Midbrain (tissue), 1 donor: ENCODE results near the gene TMEM120B.
"Not testable (repeated sequence)": the region's sequence is repeated elsewhere in the genome, so short reads cannot be mapped to it uniquely, and the experiment has no call there.

Source experiments
- DNase-seq: peaks from one replicate; lab custom pipeline; 2025; lab: John Stamatoyannopoulos, UW

TMEM120B gene

DNA sequence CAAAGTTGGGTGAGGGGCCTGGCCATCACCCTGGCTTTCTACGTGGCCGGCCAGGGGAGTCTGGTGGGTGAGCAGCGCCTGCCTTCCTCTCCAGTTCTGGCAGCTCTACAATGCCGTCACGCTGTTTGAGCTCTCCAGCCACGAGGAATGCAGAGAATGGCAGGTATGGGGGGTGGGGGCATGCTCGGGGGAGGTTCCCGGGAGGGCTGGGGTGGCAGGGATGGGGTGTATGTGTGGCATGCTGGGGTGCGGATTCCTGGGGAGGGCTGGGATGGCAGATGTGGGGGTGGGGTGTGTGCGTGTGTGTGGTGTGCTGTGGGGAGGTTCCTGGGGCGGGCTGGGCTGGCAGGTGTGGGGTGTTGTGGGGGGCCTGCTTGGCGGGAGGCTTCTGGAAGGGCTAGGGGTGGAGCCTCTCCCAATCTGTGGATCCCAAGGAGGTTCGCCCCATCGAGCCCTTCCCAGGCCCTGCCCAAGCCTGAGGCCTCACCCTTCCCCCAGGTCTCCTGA, 62.5 kb downstream of the TMEM120B start:
- DNase-seq, result no peak

GRCh38 chr12:121775501-121775900, 62.9 kb downstream of the TMEM120B start:
- no peak for DNase-seq

DNA sequence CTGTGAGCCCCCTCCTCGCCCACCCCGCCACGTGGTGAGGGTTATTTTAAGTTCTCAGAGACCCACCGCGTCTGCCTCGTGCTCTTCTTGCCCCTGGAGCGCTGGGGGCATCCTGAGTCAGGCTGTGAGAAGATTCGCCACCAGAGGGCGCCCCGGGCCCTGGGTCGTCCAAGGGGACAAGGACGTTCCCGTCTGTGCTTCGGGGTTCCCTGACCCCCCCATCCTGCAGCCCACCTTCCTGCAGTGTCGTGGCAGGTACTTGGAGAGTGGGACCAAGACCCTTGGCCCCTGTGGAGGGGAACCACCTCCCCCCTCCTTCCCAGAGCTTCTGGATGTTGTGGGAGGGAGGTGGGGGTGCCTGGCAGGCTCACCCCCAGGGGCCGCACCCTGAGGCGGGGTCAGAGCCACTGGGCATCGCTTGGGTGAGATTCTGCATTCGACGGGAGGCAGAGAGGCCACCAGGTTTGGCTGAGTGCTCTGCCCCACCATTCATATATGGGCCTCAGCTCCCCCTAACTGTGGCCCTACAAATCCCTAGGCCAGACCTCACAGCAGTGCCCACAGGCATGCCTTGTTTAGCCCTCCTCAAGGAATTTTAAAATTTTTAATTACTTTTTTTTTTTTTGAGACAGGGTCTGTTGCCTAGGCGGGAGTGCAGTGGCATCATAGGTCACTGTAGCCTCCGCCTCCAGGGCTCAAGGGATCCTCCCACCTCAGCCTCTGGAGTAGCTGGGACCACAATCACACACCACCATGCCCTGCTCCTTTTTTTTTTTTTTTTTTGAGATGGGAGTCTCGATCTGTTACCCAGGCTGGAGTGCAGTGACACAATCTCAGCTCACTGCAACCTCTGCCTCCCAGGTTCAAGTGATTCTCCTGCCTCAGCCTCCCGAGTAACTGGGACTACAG, 63.9 kb downstream of the TMEM120B start:
- peak; percentile 67 for DNase-seq

- DNase-seq, result no peak
Observed at GRCh38 chr12:121778567-121779421, 66.2 kb downstream of the TMEM120B start.

- DNase-seq, result no peak
Observed at GRCh38 chr12:121779422-121779895, 66.9 kb downstream of the TMEM120B start.

DNA sequence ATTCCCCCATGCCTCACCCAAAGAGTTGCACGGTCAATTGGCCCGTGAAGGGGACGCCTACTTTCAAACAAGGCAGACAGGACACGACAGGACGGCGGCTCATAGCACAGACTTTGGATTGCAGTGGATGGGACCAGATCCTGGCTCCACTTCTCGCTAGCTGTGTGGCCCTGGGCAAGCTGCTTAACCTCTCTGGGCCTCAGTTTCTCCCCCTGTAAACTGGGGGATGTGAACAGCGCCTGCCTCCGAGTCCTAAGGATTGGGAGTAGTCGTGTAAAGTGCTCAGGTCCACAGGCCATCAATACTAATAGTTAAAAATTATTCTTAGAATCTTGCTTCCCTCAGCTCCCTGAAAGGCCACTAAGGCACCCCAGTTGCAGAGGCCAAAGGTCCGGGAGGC, 67.9 kb downstream of the TMEM120B start:
- no peak for DNase-seq

DNA sequence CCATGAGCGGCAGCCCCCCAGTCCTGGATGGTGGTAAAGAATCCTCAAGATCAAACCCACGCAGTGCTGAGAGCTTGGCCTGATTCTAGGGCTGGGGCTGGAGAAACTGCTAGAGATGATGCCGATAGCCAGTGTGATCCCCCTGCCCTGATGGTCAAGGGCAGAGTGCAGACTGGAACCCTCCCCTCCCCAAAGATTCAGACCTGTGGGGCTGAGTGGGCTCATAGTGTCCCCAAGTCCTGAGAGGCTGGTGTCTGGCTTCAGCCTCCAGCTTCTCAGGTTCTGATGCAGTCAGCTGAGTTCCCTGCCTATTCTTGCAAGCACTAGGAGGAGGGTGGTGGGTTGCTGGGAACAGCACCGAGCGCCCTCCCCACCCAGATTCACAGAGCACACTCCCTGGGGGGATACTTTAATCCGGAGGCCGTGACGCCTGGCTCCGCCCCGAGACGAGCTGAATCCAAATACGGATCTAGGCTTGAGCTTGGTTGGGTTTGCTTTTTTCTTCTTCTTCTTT, 69.0 kb downstream of the TMEM120B start:
- DNase-seq, result no peak

GRCh38 chr12:121781998-121782979, 69.7 kb downstream of the TMEM120B start:
- DNase-seq, result no peak

DNA sequence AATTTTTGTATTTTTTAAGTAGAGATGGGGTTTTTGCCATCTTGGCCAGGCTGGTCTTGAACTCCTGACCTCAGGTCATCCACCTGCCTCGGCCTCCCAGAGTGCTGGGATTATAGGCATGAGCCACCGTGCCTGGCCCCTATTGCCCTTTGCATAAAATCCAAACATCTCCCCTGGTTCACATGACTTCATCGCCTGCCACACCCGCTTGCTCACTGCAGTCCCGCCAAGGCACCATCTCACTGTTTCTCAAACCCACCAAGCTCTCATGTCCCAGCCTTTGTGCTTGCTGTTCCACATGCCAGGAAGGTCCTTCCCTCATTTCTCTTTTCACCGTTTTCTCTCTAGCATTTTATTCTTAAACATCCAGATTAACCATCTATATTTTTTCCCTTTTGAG, 71.2 kb downstream of the TMEM120B start:
- DNase-seq, result no peak

DNA sequence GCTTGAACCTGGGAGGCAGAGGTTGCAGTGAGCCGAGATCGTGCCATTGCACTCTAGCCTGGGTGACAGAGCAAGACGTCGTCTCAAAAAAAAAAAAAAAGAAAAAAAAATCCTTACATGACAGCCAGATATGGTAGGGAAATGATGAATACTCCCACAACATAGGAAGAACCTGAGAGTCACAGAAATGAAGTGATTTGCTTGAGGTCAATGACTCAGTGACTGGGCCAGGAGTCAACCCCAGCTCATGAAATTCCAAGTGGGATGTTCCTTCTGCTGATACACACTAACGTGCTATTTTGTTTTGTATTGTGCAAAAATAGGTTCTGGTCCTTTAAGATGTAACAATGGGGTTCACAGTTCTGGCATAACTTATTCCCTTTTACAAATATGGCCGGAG, 71.9 kb downstream of the TMEM120B start:
- no peak for DNase-seq

- no peak for DNase-seq
Observed at GRCh38 chr12:121786440-121786825, 73.9 kb downstream of the TMEM120B start.

- no peak for DNase-seq
Observed at GRCh38 chr12:121787063-121788025, 74.8 kb downstream of the TMEM120B start.

GRCh38 chr12:121788176-121788818, 75.7 kb downstream of the TMEM120B start:
- no peak for DNase-seq

GRCh38 chr12:121789233-121789781, 76.8 kb downstream of the TMEM120B start:
- no peak for DNase-seq

DNA sequence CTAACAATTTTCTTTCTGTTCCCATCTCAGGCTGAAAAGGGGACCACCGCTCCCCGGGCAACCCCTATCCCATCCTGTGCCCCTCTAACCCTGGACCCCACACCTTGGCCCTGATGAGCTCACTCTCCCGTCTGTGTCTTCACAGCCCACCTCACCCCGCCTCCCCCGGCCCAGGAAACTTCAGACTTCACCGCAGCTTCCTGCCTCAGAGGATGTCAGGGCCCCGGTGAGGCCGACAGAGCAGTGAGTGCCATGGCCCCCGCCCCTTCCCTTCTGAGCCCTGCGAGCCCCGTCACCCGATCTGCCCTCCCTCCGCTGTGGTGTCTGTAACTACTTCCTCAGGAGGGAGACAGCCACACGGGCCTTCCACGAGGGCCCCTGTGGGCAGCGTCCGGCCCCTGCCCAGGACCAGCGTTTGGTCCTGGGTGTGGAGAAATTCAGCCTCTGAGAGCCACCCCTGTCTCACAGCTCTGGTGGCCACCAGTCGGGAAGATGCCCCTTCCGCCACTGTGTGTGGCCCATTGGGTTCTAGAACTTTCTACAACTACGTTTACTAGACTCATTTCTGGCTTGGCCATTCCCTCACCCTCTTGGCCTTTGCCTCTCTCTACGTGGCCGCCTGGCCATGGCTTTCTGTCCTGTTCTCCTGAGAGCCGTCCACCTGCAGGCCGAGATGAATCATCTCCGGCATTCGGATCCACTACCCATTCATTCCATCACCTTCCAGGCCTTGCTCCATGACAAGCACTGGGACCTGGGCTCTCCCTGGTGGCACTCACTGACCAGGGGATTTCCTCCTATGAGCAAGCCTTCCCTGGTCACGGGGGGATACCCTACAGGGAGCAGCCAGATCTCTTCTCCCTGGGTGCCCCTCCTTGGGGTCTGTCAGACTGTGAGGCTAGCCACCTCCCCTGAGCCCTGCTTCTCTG, 77.5 kb downstream of the TMEM120B start:
- DNase-seq, result no peak

GRCh38 chr12:121790785-121791184, 78.2 kb downstream of the TMEM120B start:
- not testable (repeated sequence) for DNase-seq

- no peak for DNase-seq
Observed at GRCh38 chr12:121791671-121792551, 79.4 kb downstream of the TMEM120B start.
